SKM-1 (cell line): ENCODE results near the gene TMEM95.

Experiments used
- DNase-seq: peaks from one replicate; lab custom pipeline; 2025; ENCODE audit not compliant: unreplicated experiment; lab: John Stamatoyannopoulos, UW

TMEM95 gene, protein sequence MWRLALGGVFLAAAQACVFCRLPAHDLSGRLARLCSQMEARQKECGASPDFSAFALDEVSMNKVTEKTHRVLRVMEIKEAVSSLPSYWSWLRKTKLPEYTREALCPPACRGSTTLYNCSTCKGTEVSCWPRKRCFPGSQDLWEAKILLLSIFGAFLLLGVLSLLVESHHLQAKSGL

DNA sequence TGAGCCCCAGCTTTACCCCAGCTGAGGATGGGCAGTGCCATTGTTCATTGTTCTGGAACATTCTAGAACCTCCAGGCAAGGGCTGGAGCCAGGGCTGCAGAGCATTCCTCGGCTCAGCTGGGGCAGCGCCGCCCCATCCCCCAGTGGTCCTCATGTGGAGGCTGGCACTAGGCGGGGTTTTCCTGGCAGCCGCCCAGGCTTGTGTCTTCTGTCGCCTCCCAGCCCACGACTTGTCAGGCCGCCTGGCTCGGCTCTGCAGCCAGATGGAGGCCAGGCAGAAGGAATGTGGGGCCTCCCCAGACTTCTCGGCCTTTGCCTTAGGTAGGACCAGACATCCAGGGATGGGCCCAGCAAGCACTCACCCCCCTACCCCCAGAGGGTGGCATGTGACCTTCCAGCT lies at the start of gene TMEM95:
Gene TMEM95 (plus strand): TSS at position 104 of the 400 bp plus-strand sequence. CDS start 49 bp downstream, at position 153.
- DNase-seq: no peak

DNA sequence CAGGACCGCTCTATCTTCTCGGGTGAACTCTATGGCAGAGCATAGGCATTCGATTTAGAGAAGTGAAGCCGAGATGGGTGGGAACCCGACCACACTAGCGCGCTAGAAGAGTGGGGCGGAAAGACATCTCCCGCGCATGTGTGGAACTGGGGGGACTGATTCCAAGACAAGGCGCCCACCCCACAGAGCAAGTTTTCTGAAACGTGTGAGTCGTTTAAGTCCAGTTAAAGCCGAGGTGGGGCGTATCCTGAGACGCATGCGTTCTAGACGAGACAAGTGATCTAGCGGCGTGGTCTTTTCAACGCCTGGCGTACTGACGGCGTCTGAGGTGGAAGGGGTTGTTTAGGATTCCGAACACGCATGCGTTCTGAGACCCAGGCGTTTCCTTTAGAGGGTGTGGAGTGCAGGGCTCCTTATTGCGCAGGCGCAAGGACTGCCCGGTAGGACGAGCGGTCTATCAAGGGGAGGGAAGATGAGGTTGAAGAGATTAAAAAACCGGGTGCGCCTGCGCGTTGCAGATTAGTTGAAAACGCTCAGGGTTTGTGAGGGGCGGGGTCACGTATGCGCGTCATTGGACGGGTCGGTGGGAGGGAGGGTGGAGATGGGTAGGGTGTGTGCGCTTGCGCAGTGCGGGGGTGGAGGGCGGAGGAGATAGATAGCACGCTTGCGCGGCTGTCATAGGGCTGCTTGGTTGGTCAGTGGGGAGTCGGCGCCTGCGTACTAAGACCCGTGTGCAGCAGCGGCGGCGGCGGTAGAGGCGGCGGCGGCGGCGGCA lies 47.9 kb upstream of the TMEM95 start, which contains the start of gene EIF5A:
Gene EIF5A (plus strand): TSS at position 718 of the 775 bp plus-strand sequence. CDS start 2,008 bp downstream, outside the sequence.
- peak; percentile 93 for DNase-seq

DNA sequence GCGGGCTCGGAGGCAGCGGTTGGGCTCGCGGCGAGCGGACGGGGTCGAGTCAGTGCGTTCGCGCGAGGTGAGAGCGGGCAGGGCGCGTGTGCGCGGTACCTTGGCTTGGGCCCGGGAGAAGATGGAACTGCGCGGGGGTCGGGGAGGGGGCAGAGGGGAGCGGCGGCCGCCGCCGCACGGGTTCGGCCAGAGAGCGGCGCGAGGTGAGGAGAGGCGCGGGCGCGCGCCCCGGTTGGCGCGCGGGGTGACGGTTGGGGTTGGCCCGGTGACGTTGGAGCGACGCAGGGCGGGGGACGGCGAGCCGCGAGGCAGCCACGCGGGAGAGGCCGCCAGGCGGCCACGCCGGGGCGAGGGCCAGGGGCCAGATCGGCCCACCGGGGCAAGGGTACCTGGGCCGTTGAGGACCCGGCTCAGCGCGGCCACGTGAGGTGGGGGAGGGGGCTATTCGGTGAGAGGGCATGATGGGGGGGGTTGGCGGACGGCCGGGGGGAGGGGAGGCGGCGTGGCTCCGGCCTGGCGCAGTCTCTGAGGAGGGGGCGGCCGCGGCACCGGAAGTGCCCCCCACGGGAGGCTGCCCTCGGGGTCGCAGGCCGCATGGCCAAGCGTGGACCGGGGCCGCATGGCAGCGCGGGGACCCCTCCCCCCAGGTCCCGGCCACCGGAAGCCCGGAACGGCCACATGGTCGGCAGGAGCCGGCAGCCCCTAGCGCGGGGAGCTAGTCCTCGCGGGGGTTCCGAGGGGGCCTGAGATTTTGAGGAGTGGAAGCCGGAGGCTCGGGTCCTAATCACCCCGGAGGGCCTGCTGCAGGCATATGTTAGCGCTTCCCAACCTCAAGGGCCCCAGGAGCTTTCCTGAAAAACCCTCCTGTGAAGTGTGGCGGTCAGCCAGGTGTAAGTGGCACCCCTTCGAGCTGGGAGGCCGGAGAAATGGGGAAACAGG lies 47.0 kb upstream of the TMEM95 start:
- no peak for DNase-seq

DNA sequence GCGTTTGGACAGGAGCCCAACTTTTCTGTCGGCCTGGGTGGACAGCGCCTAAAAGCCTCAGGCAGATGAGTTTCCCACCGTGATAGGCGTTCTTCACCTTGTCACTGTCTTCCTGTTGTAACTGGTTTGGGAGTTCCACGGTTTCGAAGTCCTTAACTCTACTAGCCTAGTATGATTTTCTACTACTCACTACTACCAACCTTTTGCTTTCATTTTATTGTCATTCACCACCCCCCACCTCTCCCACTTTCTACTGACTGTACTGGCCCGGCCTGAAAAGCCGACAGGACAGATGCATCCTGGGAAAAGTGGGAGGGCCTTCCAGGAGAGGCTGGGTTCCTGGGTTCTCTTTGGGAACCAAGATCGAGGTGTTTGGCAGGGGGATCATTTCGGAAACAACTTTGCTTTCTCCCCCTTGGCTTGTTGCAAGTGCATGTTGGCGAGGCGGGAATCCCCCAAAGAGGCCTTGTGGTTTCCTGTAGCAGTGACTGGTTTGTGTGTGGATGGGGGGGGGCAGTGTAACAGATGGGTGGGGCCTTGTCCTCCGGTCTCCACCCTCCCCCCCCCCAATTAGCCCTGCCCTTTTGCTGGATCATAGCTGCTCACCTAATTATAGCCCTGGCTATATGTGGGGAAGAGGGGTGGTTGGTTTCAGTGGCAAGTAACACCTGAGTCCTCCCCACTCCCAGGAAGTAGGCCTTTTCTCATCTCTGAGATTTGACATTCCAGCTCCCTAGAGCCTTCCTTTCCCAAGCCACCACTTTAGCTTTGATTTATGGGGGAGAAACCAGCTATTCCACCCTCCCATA lies 46.1 kb upstream of the TMEM95 start:
- DNase-seq: peak; percentile 19

DNA sequence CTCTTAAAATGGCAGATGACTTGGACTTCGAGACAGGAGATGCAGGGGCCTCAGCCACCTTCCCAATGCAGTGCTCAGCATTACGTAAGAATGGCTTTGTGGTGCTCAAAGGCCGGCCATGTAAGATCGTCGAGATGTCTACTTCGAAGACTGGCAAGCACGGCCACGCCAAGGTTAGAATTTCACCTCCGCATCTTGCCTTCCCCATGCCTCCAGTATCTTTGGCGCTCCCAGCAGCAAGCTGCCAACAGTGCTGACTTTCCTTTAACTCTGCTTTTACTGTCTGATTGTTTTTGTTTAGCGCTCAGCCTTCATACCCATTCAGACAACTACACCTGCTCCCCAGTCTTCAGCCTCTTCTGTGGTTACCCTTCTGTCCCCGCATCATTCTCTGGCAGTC lies 45.3 kb upstream of the TMEM95 start:
- DNase-seq: no peak

DNA sequence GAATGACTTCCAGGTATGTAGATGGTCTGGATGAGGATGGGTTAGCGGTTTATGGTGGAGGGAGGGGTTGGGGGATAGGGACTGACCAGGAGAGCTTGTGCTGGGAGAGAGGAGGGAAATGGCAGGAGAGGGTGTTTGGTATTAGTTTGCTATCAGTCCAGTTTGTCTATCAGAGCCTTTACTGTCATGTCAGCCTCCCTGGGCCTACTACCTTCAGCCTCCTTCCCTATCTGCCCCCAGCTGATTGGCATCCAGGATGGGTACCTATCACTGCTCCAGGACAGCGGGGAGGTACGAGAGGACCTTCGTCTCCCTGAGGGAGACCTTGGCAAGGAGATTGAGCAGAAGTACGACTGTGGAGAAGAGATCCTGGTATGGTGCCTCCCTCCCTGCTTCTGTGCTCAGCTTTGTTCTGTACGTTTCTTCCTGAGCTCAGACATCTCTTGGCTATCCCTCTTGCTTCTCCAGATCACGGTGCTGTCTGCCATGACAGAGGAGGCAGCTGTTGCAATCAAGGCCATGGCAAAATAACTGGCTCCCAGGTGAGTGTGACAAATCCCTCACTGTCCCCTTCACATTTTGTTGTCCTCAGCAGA lies 43.7 kb upstream of the TMEM95 start:
- DNase-seq: no peak

DNA sequence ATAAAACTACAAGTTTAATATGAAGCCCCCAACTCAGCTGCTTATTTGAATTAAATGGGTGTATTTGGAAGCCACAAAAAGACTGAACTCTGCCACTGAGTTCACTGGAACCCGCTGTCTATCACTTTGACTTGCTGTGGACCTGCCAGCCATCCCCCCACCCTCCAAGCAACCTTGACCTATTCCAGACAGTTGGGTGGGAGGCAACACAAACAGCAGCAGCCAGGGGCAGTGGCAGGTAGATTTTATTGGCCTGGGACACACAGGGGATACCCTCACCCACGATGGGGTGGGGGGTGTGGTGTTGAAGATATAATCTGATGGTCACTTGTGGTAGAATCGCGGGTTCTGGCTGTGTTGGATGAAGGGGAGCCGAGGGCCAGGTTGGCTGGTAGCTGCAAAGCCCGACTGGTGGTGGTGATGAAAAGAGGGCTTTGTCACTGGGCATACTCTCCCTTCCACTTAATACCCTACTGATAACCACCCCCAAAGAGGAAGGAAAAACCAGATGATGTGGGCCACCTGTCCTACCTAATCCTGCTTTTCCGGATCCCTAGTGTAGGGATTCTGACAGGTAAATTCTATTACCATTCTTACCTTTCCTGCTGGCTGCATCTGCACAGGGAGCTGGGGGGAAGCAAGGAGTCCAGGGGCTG lies 42.4 kb upstream of the TMEM95 start:
- no peak for DNase-seq

DNA sequence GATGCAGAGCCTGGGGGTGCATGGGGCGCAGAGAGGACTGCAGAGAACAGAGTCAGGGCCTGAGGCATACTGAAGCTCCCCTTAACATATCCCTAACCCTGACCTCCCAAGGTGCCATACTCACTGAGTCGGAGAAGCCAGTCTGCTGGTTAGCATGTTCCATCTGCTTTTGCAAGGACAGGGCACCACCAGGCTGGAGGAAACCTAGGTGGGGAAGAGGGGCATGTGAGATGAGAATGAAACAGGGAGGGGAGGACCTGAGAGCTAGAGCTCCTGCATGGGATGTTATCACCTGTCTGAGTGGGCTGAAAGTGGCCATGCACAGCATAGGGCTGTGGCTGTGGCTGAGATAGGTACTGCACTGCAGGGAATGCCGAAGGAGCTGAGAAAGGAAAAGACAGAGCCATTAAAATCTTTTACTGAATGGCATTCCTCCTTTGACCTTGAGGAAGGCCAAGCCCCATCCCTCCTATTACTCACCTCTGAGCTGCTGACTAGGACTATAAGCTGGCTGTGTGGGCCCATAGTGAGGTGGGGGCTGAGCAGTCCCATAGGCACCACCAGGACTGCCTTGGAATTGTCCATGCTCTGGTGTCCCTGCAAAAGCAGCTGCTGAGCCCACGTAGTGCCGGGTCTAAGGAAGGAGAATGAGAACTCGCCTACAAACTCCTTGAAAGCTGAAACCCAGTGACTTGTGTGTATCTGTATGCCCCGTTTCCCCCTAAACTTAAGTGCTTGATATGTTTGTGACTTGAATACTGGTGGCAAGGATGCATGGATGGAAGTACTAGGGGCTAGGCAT lies 41.7 kb upstream of the TMEM95 start:
- no peak for DNase-seq

DNA sequence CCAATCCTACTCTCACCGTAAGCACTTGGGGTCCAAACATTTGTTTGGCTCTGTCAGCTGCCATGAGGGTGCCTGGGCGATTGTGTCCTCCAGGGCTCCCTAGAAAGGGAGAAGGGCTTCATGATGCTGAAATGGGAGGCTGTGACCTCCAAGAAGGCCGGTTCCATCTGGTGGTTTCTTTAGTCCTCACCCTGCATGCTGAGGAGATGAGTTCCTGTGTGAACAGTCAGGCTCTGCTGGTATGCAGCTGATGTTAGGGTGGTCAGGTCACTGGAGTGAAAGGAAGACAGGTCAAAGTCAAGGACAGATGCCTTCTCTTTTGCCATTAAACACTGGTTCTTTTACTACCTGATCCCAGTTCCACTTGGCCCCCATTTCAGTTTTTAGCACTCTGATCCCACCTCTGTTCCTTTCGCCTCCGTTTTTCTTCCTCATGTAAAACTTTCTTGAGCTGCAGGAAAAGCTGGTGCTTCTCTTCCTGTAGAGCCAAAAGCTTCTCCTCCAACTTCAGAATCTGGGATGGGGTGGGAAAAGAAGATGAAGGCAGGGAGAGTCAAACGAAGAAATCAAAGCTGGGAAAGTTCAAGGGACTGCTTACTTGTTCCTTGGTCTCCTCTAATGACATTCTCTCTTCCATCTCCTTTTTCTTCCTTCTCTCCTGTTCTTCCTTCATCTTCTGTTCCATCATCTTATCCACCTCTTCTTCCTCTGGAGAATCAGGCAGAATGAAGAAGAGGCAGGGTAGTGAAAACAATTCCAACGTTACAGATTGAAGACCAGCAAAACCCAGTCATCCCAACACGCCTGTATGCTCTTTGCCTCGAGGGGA lies 40.9 kb upstream of the TMEM95 start:
- no peak for DNase-seq

DNA sequence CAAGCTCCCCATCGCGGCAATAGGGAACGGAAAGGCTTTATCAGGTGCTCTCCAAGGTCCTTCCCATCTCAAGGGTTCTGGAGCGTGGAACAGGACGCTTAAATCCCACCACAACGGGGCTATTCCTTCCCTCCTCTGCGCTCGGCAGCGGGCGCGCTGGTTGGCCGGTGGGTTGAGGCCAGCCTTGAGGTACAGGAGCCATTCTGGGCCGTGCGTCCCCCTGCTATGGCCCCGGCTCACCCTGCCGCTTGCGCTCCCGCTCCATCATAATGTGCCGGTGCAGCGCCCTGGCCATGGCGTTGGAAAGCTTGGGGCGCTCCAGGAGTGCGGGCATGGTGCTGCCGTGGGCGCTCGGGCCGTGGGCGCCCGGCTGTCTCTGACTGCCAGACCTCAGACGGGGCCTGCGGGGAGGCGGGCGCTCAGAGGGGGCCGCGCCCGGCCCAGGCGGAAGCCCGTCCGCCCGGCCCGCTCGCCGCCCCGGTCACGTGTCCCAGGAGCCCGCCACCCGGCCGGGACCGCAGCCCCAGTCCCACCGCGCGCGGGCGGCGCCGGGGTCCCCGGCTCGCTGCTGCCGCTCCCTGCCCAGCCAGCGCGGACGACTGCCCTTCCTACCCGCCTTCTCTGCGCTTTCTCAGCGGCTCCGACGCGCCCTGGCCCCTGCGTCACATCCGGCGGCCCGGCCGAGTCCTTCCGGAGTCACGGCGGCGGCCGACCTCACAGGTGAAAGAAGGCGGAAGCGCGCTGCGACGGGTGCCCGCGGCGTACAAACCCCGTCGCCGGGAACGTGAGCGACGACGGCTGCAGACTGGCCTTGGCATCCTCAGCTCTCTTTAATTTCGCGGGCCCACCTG lies 40.0 kb upstream of the TMEM95 start, which contains the start of gene GPS2:
Gene GPS2 (minus strand): TSS at position 642 of the 851 bp plus-strand sequence. CDS start 308 bp downstream, at position 334.
- DNase-seq: no peak

DNA sequence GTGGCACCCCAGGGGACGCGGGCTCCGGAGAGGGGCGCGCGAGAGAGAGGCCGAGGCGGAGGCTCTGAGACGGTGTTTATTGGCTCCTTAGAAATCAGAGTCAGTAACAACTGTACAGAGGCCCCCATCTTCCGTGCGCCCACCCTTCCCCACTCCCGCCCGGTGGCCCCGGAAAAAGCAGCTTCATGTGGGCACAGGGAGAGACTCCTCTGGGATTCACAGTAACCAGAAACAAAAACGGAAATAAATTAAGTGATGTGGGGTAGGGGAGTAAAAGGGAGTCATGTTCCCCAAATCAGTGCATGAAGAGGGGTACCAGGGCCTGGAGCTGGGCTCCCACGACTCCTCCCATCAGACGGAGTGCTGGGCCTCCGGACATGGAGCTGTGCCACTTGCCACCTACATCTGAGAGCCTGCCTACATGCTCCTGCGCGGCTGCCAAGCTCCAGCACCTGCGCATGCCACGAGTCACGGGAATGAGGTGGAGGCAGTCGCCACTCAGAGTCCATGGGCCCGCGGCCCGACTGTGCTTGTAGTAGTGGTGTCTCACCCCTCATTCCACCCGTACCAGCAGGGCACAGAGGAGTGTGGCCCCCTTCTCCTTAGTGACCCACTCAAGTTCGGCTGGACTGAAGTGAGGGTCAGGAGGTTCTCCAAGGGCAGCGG lies 39.3 kb upstream of the TMEM95 start:
- no peak for DNase-seq

DNA sequence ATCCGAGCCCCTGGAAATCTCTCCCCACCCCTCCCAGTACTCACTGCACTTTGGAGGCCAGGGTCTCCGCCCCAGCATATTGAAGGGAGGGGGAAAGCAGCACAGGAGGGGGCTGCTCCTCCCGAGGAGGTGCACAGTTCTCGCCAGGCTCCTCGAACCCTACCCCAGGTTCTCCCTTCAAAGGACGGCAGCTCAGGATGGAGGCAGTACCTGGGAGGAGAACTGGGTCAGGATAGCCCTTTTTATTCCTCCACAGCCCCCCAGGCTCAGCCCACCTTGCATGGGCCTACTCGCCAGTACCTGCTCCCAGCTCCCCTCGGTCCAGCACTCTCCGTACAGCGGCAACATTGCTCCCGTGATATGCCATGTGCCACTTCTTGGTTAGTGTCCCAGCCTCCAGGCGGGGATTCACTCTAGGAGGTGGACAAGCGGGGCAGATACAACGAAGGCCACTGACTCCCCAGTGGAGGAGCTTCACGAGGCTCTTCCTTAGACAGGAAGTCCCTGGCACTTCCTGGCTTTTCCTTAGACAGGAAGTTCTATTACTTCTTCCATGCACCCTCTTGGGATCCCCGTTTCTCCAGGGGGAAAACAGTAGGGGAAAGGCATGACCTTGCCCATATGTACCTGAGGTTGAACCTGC lies 37.7 kb upstream of the TMEM95 start:
- DNase-seq: no peak

DNA sequence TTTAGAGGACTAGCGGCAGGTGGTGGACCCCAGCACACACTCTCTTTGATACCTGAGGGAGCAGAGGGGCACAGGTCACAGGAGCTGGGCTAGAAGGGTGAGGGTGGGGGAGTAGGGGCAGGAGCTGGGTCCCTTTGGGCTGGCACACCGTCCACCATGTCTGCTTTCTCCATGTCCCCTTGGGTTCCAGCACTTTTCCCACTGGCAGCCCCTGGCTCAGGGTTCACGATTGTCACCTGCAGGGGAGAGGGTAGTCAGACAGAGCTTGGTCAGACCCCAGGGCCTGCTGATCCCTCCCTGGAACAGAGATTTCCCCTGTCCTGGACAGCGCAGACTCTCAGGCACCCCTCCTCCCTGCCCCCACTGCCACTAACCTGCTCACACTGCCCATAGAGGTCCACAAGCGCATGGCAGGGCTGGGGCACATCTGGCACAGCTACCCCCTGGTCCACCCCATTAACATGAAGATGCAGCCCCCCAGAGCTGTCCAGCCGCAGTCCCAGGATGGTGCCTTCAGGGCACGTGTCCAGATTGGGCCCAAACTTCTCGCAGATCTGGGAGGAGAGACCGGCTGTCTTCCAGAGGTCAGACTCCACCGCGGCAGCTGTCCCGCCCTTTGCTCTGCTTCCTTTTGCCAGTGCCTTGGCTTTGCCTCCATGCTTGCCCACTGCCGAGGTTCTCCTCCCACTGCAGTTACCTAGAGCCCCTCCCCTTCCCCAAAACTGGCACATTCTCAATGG lies 36.7 kb upstream of the TMEM95 start:
- DNase-seq: no peak

DNA sequence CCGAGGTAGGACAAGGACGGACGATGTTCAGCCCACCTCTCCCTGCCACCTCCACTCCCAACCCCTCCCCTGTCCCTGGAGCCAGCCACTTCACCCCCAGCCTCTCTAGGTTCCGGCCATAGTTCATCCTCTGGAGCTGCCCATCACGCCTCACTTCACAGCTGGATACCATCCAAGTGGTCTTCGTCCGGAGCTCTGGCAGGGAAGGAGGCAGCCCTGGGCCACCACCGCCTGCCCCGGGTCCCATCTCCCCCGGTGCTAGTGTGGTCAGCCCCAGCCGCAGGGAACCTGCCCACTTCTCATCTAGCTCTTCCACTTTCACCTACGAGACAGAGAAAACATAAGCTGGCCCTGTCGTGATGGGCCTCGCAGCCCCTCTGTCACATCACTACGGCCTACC lies 33.5 kb upstream of the TMEM95 start:
- no peak for DNase-seq

DNA sequence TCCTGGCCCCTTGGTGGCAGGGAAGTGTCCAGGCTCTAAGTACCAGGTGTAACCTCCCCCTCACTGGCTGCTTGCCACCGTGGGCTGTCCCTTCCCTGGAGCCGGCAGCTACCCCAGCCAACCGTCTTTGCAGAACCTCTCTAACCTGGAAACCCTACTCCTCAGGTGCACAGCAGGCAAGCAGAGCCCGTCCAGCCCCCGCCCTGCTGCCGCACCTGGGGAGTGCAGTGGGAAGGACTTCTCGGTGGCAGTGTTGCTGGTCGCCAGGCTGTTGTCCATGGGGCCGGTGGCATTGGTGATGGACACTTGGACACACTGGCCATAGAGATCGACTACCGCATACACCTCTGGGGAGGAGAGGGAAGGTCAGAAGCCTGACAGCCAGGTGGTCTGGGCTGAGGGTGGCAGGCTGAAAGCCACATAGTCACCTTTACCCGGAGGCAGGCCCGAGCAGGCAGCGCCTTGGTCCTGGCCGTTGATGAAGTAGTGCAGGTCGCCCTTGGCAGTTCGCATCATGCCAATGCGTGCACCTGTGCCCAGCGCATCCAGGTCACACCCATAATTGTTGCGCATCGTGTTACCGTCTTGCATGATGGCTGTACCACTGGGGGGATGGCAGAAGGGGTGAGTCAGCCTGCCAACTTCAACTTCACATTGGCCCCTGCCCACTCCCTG lies 32.3 kb upstream of the TMEM95 start:
- DNase-seq: no peak
